HG02852 (cell line): ENCODE results near the gene CTAG1B.
"Not testable (repeated sequence)": the region's sequence is repeated elsewhere in the genome, so short reads cannot be mapped to it uniquely, and the experiment has no call there.

Experiments
- ATAC-seq: cut with Tn5 transposase; IDR thresholded peaks from one replicate; pipeline ENCODE4 v1.9.1; 2021; ENCODE audit warnings: mild to moderate bottlenecking, moderate library complexity; ENCODE audit not compliant: unreplicated experiment

Gene CTAG1B

GRCh38 chrX:154590415-154590814 is 28.7 kb downstream of the CTAG1B start:
- not testable (repeated sequence) for ATAC-seq

GRCh38 chrX:154584585-154585183 is 34.4 kb downstream of the CTAG1B start, which contains the start of gene CTAG1A:
Gene CTAG1A (plus strand): TSS chrX:154585133. CDS start chrX:154585207, 74 bp downstream.
- not testable (repeated sequence) for ATAC-seq

- not testable (repeated sequence) for ATAC-seq
These were observed 36.1 kb downstream of the CTAG1B start for GRCh38 chrX:154582994-154583393.

GRCh38 chrX:154575076-154575475 is 44.0 kb downstream of the CTAG1B start:
- ATAC-seq, result not testable (repeated sequence)

- ATAC-seq, result not testable (repeated sequence)
These were observed 46.0 kb downstream of the CTAG1B start for GRCh38 chrX:154573061-154573460.

- not testable (repeated sequence) for ATAC-seq
These were observed 48.7 kb downstream of the CTAG1B start for GRCh38 chrX:154570361-154570760.
